GM19240 (cell line): ENCODE results near the gene ADRA2A.

Experiments used
- DNase-seq: peaks from one replicate; pipeline ENCODE4 v3.0.0; 2011; ENCODE audit warnings: low spot score; ENCODE audit not compliant: insufficient read length

The ADRA2A gene

GRCh38 chr10:111109501-111110242, 32.8 kb downstream of the ADRA2A start:
- no peak for DNase-seq

GRCh38 chr10:111110771-111111170, 33.9 kb downstream of the ADRA2A start:
- no peak for DNase-seq

- DNase-seq: no peak
These were observed 35.5 kb downstream of the ADRA2A start for GRCh38 chr10:111112333-111112732.

- no peak for DNase-seq
These were observed 36.6 kb downstream of the ADRA2A start for GRCh38 chr10:111113238-111113960.

- DNase-seq: no peak
These were observed 37.3 kb downstream of the ADRA2A start for GRCh38 chr10:111113961-111114757.

- DNase-seq: no peak
These were observed 38.1 kb downstream of the ADRA2A start for GRCh38 chr10:111114758-111115500.

- no peak for DNase-seq
These were observed 39.4 kb downstream of the ADRA2A start for GRCh38 chr10:111116211-111116610.

- no peak for DNase-seq
These were observed 40.1 kb downstream of the ADRA2A start for GRCh38 chr10:111116762-111117445.

- no peak for DNase-seq
These were observed 40.9 kb downstream of the ADRA2A start for GRCh38 chr10:111117528-111118277.

- no peak for DNase-seq
These were observed 41.9 kb downstream of the ADRA2A start for GRCh38 chr10:111118758-111119157.

- DNase-seq: no peak
These were observed 42.8 kb downstream of the ADRA2A start for GRCh38 chr10:111119637-111120036.

- no peak for DNase-seq
These were observed 45.3 kb downstream of the ADRA2A start for GRCh38 chr10:111122127-111122526.

- DNase-seq: no peak
These were observed 47.1 kb downstream of the ADRA2A start for GRCh38 chr10:111123883-111124282.

- no peak for DNase-seq
These were observed 48.3 kb downstream of the ADRA2A start for GRCh38 chr10:111125102-111125501.

GRCh38 chr10:111126077-111126476, 49.2 kb downstream of the ADRA2A start:
- DNase-seq: no peak

GRCh38 chr10:111127081-111127848, 50.4 kb downstream of the ADRA2A start:
- DNase-seq: no peak

GRCh38 chr10:111128331-111129180, 51.7 kb downstream of the ADRA2A start:
- DNase-seq: no peak

GRCh38 chr10:111129363-111129762, 52.5 kb downstream of the ADRA2A start:
- DNase-seq: no peak
